CD4-positive, alpha-beta memory T cell (primary cell): ENCODE results near the gene LMAN2L. TPM values are rescaled to one million over a fixed set of nuclear protein-coding genes. Genes with fewer than 3 reads are reported as not detected.

Experiments used
- CTCF ChIA-PET: fragments of 350-600 bp; sonication (Branson Sonifier 250); formaldehyde crosslinking; loops from one replicate; lab custom pipeline; 2021; ENCODE audit warnings: inconsistent platforms; ENCODE audit not compliant: partially characterized antibody; lab: Charles Lee
- POLR2A ChIA-PET: fragments of 350-600 bp; sonication (Branson Sonifier 250); formaldehyde crosslinking; loops from one replicate; lab custom pipeline; 2021; ENCODE audit not compliant: partially characterized antibody; lab: Charles Lee
- DNase-seq, 5 donors: peaks; one replicate each; pipeline versions ENCODE4 v3.0.0 to v3.0.0-alpha.2; 2020 to 2022; ENCODE audit warnings: mixed read lengths in 1 of 5
- H3K27ac ChIP-seq: one replicate; pipeline ENCODE4 v1.7.0; 2013; ENCODE audit warnings: low read depth, low read length
- H3K27me3 ChIP-seq: 2 replicates; pipeline ENCODE4 v1.7.0; 2013; ENCODE audit warnings: mild to moderate bottlenecking, low read length, moderate library complexity; ENCODE audit not compliant: insufficient read depth
- H3K36me3 ChIP-seq: 2 replicates; pipeline ENCODE4 v1.7.0; 2013; ENCODE audit warnings: mild to moderate bottlenecking, low read length, moderate library complexity; ENCODE audit not compliant: insufficient read depth
- H3K4me1 ChIP-seq: 2 replicates; pipeline ENCODE4 v1.7.0; 2013; ENCODE audit warnings: mild to moderate bottlenecking, low read length, moderate library complexity; ENCODE audit not compliant: insufficient read depth
- H3K4me3 ChIP-seq, 2 donors: one replicate each; pipeline ENCODE4 v1.7.0; 2013; ENCODE audit warnings: low read length in 2 of 2, mild to moderate bottlenecking in 1 of 2
- H3K9me3 ChIP-seq, 2 donors: one replicate each; pipeline ENCODE4 v1.7.0; 2013; ENCODE audit warnings: low read length in 2 of 2, control low read depth in 1 of 2; ENCODE audit not compliant: control insufficient read depth in 1 of 2
- H3K27ac Mint-ChIP-seq, 7 donors: one replicate each; pipeline ENCODE4 v1.8.0; 2020 to 2021; ENCODE audit warnings: mixed read lengths in 7 of 7, mild to moderate bottlenecking in 6 of 7, inconsistent platforms in 3 of 7, moderate library complexity in 3 of 7
- H3K27me3 Mint-ChIP-seq, 2 donors: one replicate each; pipeline ENCODE4 v1.8.0; 2020 to 2021; ENCODE audit warnings: mixed read lengths in 2 of 2
- H3K36me3 Mint-ChIP-seq, 2 donors: one replicate each; pipeline ENCODE4 v1.8.0; 2020 to 2021; ENCODE audit warnings: mixed read lengths in 2 of 2, inconsistent platforms in 1 of 2, mild to moderate bottlenecking in 1 of 2
- H3K4me1 Mint-ChIP-seq, 4 donors: one replicate each; pipeline ENCODE4 v1.8.0; 2020 to 2021; ENCODE audit warnings: mixed read lengths in 4 of 4, mild to moderate bottlenecking in 1 of 4
- H3K4me3 Mint-ChIP-seq, 8 donors: one replicate each; pipeline ENCODE4 v1.8.0; 2020 to 2021; ENCODE audit warnings: mixed read lengths in 8 of 8, mild to moderate bottlenecking in 7 of 8, moderate library complexity in 6 of 8, inconsistent platforms in 3 of 8
- H3K9me3 Mint-ChIP-seq, 8 donors: one replicate each; pipeline ENCODE4 v1.8.0; 2020 to 2021; ENCODE audit warnings: mixed read lengths in 8 of 8, mild to moderate bottlenecking in 5 of 8, inconsistent platforms in 3 of 8, moderate library complexity in 1 of 8
- intact Hi-C: fragments of 100-400 bp; cut with micrococcal nuclease; formaldehyde crosslinking; loops from one replicate; pipeline ENCODE4 v1.15.1; 2023
- polyA plus RNA-seq, 2 donors: library from polyadenylated mRNA; unstranded; fragments of 300-500 nt; fragmentation: Illumina TruSeq; gene quantifications; one replicate each; pipeline ENCODE4 v1.2.3, GENCODE V29; 2021
- total RNA-seq, 2 experiments: library from RNA; stranded (reverse); gene quantifications; one replicate each; pipeline ENCODE4 v1.2.3, GENCODE V29; 2021

Gene LMAN2L
- total and polyA plus RNA-seq, 4 experiments from 2014 or later: 10.1 to 22.4 (median 17.0) TPM

GRCh38 chr2:96760036-96760985, 20.4 kb upstream of the LMAN2L start, which contains the start of gene CNNM4:
Gene CNNM4 (plus strand): TSS chr2:96760902. CDS start chr2:96761000, 98 bp downstream.
- Mint-ChIP-seq H3K4me1 (peaks cover 36 to 59% (median 48%) of the 10 kb centered on the region in 4 donors), H3K36me3 (no peaks in the 10 kb centered on the region), H3K9me3 (peaks cover 0 to 1% (median 0%) of the 10 kb centered on the region in 8 donors), H3K4me3 (peak within 1 kb of the TSS; percentile 85 to 92 (median 89)), H3K27me3 (no peaks in the 10 kb centered on the region), H3K27ac (peak within 1 kb of the TSS; percentile 81 to 93 (median 93))
- ChIA-PET POLR2A (interaction anchor here (0.8 to 9.7 kb wide), 22 partner anchors 14 to 885 kb away, joined by 3 to 54 read pairs (median 5); partner anchors contain the start of genes ANKRD36, ANKRD39, CNNM3 and COX5B), CTCF (interaction anchor here (0.9 to 8.1 kb wide), 16 partner anchors 14 to 222 kb away, joined by 3 to 87 read pairs (median 6); partner anchors contain the start of genes ANKRD39, KANSL3 and LMAN2L)
- Histone ChIP-seq H3K27me3 (no peaks in the 10 kb centered on the region), H3K4me1 (peaks cover 56% of the 10 kb centered on the region), H3K4me3 (peak within 1 kb of the TSS; percentile 67 to 89), H3K9me3 (no peaks in the 10 kb centered on the region), H3K36me3 (no peaks in the 10 kb centered on the region), H3K27ac (peak within 1 kb of the TSS; percentile 76)
- intact Hi-C loops: loop anchor here (1.0 to 5.0 kb wide), 9 partner anchors 20 to 354 kb away; partner anchors contain the start of genes ANKRD39, ARID5A, CNNM3 and KANSL3
- peak; percentile 89 to 93 (median 91) for DNase-seq

DNA sequence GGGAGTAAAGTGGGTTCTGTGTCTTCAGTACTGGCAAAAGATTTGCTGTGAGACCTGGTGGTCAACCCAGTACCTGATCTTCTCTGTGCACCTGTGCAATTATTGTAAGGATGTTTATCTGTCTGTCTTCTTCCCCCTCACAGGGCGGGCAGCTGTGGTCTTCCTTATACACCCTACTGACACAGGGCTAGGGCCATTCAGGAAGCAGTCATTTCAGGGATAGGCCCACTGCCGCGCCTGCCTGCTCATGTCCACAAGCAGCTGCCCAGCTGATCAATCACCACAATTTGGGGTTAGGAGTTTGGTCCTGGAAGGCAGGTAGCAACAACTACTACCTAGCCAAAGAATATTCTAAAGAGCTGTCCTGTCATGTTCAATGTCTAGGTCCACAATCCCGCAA, 19.7 kb upstream of the LMAN2L start:
- Histone ChIP-seq H3K4me3 (no peak overlapping the region), H3K27me3 (no peaks in the 10 kb centered on the region), H3K4me1 (peaks cover 52% of the 10 kb centered on the region), H3K27ac (peak overlapping the region; percentile 76), H3K36me3 (no peaks in the 10 kb centered on the region), H3K9me3 (no peaks in the 10 kb centered on the region)
- H3K27me3 Mint-ChIP-seq: peaks cover 0 to under 1% of the 10 kb centered on the region in 2 donors
- DNase-seq: no peak
- intact Hi-C loops: no loop called here
- no peaks in the 10 kb centered on the region for H3K36me3 Mint-ChIP-seq
- H3K4me3 Mint-ChIP-seq: peak overlapping the region; percentile 82 to 91 (median 87)
- H3K4me1 Mint-ChIP-seq: peaks cover 36 to 54% (median 43%) of the 10 kb centered on the region in 4 donors
- peaks cover 0 to 1% (median 0%) of the 10 kb centered on the region in 8 donors for H3K9me3 Mint-ChIP-seq
- H3K27ac Mint-ChIP-seq: peak overlapping the region; percentile 81 to 93 (median 91)
- ChIA-PET CTCF (interaction anchor here (1.1 to 8.1 kb wide), 7 partner anchors 22 to 205 kb away, joined by 3 to 87 read pairs (median 10); partner anchors contain the start of gene LMAN2L), POLR2A (interaction anchor here (0.9 to 9.7 kb wide), 8 partner anchors 14 to 121 kb away, joined by 3 to 54 read pairs (median 8); partner anchors contain the start of genes ANKRD39, CNNM3 and LMAN2L)

- H3K9me3 ChIP-seq: no peaks in the 10 kb centered on the region
- no peak for DNase-seq
- H3K4me1 ChIP-seq: peaks cover 46% of the 10 kb centered on the region
- H3K27me3 Mint-ChIP-seq: peaks cover 0 to 2% of the 10 kb centered on the region in 2 donors
- H3K36me3 Mint-ChIP-seq: no peaks in the 10 kb centered on the region
- no peak overlapping the region for H3K4me3 ChIP-seq
- POLR2A ChIA-PET: interaction anchor here (1.2 to 9.7 kb wide), 6 partner anchors 14 to 120 kb away, joined by 3 to 54 read pairs (median 8); partner anchors contain the start of genes ANKRD39, CNNM3 and LMAN2L
- peak overlapping the region in 3 of 8 donors; percentile 49 to 91 (median 87) for H3K4me3 Mint-ChIP-seq
- CTCF ChIA-PET: interaction anchor here (1.6 to 8.1 kb wide), 4 partner anchors 9 to 205 kb away, joined by 4 to 87 read pairs (median 12); partner anchors contain the start of gene LMAN2L
- peaks cover 32 to 48% (median 38%) of the 10 kb centered on the region in 4 donors for H3K4me1 Mint-ChIP-seq
- peak overlapping the region; percentile 76 for H3K27ac ChIP-seq
- peaks cover 0 to 1% (median 0%) of the 10 kb centered on the region in 8 donors for H3K9me3 Mint-ChIP-seq
- intact Hi-C loops: no loop called here
- H3K36me3 ChIP-seq: no peaks in the 10 kb centered on the region
- H3K27ac Mint-ChIP-seq: peak overlapping the region in 6 of 7 donors; percentile 61 to 93 (median 86)
- H3K27me3 ChIP-seq: no peaks in the 10 kb centered on the region
Measured at GRCh38 chr2:96758987-96759386, 19.1 kb upstream of the LMAN2L start.

- CTCF ChIA-PET: interaction anchor here (1.6 kb wide), 1 partner anchor 7 kb away, joined by 4 read pairs; no protein-coding TSS in a partner anchor
Measured at GRCh38 chr2:96757477-96757860, 17.6 kb upstream of the LMAN2L start.

GRCh38 chr2:96756788-96757476, 17.1 kb upstream of the LMAN2L start:
- H3K36me3 Mint-ChIP-seq: no peaks in the 10 kb centered on the region
- POLR2A ChIA-PET: interaction anchor here (0.6 to 9.7 kb wide), 3 partner anchors 19 to 60 kb away, joined by 3 to 54 read pairs (median 4); partner anchors contain the start of gene CNNM3

More at GRCh38 chr2:96757477-96757860, 17.6 kb upstream of the LMAN2L start:
- Mint-ChIP-seq H3K9me3 (peaks cover 0 to under 1% (median 0%) of the 10 kb centered on the region in 8 donors), H3K4me3 (no peak overlapping the region), H3K27me3 (peaks cover 0 to 2% of the 10 kb centered on the region in 2 donors), H3K36me3 (no peaks in the 10 kb centered on the region), H3K4me1 (peaks cover 20 to 33% (median 24%) of the 10 kb centered on the region in 4 donors), H3K27ac (no peak overlapping the region)
- H3K27me3 ChIP-seq: no peaks in the 10 kb centered on the region
- H3K4me1 ChIP-seq: peaks cover 31% of the 10 kb centered on the region
- no peak for DNase-seq
- no peak overlapping the region for H3K4me3 ChIP-seq
- H3K9me3 ChIP-seq: no peaks in the 10 kb centered on the region
- no peaks in the 10 kb centered on the region for H3K36me3 ChIP-seq
- intact Hi-C loops: no loop called here
- POLR2A ChIA-PET: interaction anchor here (3.6 to 9.7 kb wide), 2 partner anchors 12 to 60 kb away, joined by 10 to 54 read pairs; partner anchors contain the start of gene CNNM3
- no peak overlapping the region for H3K27ac ChIP-seq

DNA sequence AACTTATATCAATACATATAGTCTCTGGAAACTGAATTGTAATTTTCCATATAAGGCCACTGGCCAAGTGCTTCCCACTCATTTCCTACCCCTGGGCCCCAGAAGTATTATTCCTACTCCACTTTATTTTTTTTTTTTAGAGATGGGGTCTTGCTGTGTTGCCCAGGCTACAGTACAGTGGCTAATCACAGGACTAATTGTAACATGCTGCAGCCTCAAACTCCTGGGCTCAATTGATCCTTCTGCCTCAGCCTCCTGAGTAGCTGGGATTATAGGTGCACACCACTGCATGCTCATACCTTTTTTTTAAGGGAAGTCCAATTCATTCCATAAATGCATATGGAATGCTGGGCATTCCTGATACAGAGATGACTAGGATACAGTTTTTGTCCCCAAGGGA, 14.5 kb upstream of the LMAN2L start:
- no peaks in the 10 kb centered on the region for H3K36me3 Mint-ChIP-seq
- Histone ChIP-seq H3K27me3 (no peaks in the 10 kb centered on the region), H3K4me1 (peaks cover 5% of the 10 kb centered on the region), H3K36me3 (no peaks in the 10 kb centered on the region), H3K9me3 (no peaks in the 10 kb centered on the region), H3K4me3 (no peak overlapping the region), H3K27ac (no peak overlapping the region)
- H3K4me1 Mint-ChIP-seq: peaks cover 2 to 5% (median 3%) of the 10 kb centered on the region in 4 donors
- POLR2A ChIA-PET: no interaction called here
- CTCF ChIA-PET: no interaction called here
- H3K27ac Mint-ChIP-seq: no peak overlapping the region
- DNase-seq: no peak
- H3K4me3 Mint-ChIP-seq: no peak overlapping the region
- intact Hi-C loops: no loop called here
- no peaks in the 10 kb centered on the region for H3K9me3 Mint-ChIP-seq
- peaks cover 1 to 2% of the 10 kb centered on the region in 2 donors for H3K27me3 Mint-ChIP-seq

More at GRCh38 chr2:96756788-96757476, 17.1 kb upstream of the LMAN2L start:
- peak overlapping the region in 2 of 7 donors; percentile 18 to 37 for H3K27ac Mint-ChIP-seq
- H3K27me3 ChIP-seq: no peaks in the 10 kb centered on the region
- H3K9me3 Mint-ChIP-seq: no peaks in the 10 kb centered on the region
- no peak overlapping the region for H3K4me3 Mint-ChIP-seq
- intact Hi-C loops: no loop called here
- H3K27me3 Mint-ChIP-seq: peaks cover 0 to 2% of the 10 kb centered on the region in 2 donors
- no peaks in the 10 kb centered on the region for H3K9me3 ChIP-seq
- peaks cover 15 to 28% (median 19%) of the 10 kb centered on the region in 4 donors for H3K4me1 Mint-ChIP-seq
- peaks cover 26% of the 10 kb centered on the region for H3K4me1 ChIP-seq
- DNase-seq: no peak
- no peak overlapping the region for H3K27ac ChIP-seq
- H3K36me3 ChIP-seq: no peaks in the 10 kb centered on the region
- H3K4me3 ChIP-seq: no peak overlapping the region
- CTCF ChIA-PET: no interaction called here
